Mammary epithelial cell (primary cell): Measurements from ENCODE around the gene STIM2.

Source experiments
- EZH2 ChIP-seq: IDR thresholded peaks from 2 replicates; pipeline ENCODE4 v1.6.1; 2012; ENCODE audit warnings: low read length, inconsistent platforms, borderline replicate concordance
- TF ChIP-seq, protein P1 (sequence below), 2 donors: IDR thresholded peaks in 1 of 2; conservative IDR thresholded peaks in 1 of 2; 2 replicates each; pipeline ENCODE4 v1.5.1; 2011 to 2012; ENCODE audit warnings: inconsistent platforms in 2 of 2, low read length in 2 of 2, mild to moderate bottlenecking in 2 of 2, control low read depth in 1 of 2, low read depth in 1 of 2; ENCODE audit not compliant: insufficient read depth in 1 of 2; ENCODE audit errors: extremely low read depth in 1 of 2

- TF ChIP-seq, protein P1, sequence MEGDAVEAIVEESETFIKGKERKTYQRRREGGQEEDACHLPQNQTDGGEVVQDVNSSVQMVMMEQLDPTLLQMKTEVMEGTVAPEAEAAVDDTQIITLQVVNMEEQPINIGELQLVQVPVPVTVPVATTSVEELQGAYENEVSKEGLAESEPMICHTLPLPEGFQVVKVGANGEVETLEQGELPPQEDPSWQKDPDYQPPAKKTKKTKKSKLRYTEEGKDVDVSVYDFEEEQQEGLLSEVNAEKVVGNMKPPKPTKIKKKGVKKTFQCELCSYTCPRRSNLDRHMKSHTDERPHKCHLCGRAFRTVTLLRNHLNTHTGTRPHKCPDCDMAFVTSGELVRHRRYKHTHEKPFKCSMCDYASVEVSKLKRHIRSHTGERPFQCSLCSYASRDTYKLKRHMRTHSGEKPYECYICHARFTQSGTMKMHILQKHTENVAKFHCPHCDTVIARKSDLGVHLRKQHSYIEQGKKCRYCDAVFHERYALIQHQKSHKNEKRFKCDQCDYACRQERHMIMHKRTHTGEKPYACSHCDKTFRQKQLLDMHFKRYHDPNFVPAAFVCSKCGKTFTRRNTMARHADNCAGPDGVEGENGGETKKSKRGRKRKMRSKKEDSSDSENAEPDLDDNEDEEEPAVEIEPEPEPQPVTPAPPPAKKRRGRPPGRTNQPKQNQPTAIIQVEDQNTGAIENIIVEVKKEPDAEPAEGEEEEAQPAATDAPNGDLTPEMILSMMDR (conservative IDR thresholded peaks at IDR 0.05 in 1 of 2, IDR thresholded peaks at IDR 0.05 in 1 of 2; ENCODE audit: extremely low read depth in 1 of 2, insufficient read depth in 1 of 2, low read depth in 1 of 2, low read length in 2 of 2): no peak
- no peak for TF ChIP-seq EZH2
Observed at GRCh38 chr4:27050731-27051130, 190.1 kb downstream of the STIM2 start.
